ENCODE results near the gene SUGCT.

GRCh38 chr7:40583667-40584444, 449.1 kb downstream of the SUGCT start:
- TF ChIP-seq CTCF (conservative IDR thresholded peaks at IDR 0.05 in 1 of 2, IDR thresholded peaks at IDR 0.05 in 1 of 2; ENCODE audit: extremely low read depth in 1 of 2, insufficient read depth in 1 of 2, low read depth in 1 of 2, low read length in 2 of 2) (no peak), EZH2 (IDR thresholded peaks at IDR 0.05; ENCODE audit: borderline replicate concordance, low read length) (no peak)
